ENCODE results near the gene PANK4.
"Not testable (repeated sequence)": the region's sequence is repeated elsewhere in the genome, so short reads cannot be mapped to it uniquely, and the experiment has no call there.

Gene PANK4

DNA sequence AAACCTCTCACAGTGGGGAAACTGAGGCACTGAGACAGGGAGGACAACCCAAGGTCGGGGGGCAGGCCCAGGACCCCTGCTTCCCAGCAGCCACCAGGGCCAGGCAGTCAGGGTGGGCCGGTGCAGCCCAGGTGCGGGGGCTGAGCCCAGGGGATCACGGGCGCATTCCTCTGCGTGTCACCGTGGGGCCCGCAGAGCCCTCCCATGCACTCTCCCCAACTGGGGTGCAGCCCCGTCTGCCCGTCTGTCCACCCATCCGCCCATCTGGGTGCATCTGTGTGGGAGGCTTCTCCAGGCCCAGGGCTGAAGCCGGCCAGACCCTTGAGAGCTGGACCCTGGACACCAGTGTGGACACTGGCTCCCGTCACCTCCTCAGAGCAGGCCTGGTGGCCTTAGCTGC lies 53.2 kb downstream of the PANK4 start:
- DNase-seq: no peak

DNA sequence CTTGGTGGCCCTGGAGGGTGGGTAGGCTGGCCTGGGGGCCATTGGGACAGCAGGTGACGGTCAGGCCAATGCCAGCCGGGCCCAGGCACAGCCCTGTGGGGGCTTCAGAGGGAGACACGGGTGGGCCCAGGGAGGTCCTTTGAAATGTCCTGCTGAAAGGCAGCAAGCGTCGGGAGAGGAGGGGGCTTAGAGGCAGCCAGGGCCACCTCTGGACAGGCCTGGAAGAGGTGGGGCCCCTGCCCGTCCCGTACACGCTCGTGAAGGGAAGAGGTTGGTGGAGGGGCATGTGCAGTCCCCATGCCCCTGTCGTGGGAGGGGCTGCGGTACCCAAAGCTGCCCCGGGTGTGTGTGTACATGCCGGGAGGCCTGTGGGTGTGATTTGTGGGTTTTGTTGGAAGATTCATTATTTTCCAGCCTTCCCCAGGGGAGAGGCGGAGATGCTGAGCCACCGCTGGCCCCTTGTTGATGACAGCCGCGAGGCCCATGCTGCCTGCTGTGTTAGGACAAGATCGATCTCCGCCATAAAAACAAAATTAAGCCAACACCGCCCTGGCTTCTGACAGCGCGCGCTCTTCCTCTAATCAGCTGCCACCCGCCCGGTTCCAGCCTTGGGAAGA lies 53.7 kb downstream of the PANK4 start:
- no peak for DNase-seq

- no peak for DNase-seq
Observed at GRCh38 chr1:2472109-2472508, 54.3 kb downstream of the PANK4 start.

DNA sequence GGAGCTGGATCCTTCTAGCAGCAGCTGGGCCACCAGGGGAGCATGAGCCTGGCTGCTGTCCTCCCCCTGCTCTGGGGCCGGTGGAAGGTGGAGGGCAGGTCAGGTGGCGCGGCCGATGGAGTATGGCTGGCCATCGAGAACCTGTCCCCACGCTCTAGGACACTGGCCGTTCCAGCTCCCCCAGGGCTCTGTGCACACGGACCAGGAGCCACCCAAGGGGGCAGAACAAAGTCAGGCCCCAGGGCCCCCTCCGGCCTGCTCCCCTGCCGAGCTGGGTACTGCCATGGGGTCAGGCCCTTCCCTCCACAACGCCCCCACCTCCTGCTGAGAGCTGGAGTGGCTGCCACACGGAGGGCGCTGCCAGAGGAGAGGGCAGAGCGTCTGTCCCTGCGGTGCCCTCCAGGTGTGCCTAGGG lies 54.8 kb downstream of the PANK4 start:
- DNase-seq: no peak

DNA sequence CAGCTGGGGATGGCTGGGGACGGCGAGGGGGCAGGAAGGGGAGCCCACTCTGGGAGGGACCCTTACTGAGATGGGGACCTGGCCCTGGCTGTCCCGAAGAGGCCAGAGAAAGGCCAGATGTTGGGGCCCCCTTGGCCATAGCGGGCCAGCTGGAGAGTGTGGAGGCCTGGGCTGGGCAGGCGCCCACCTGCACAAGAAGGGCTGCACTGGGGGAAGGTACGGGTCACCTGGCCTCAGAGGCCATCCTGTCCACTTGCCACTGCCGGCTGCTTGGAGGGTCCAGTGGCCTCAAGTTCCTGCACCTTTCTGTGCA lies 55.3 kb downstream of the PANK4 start:
- DNase-seq: no peak

DNA sequence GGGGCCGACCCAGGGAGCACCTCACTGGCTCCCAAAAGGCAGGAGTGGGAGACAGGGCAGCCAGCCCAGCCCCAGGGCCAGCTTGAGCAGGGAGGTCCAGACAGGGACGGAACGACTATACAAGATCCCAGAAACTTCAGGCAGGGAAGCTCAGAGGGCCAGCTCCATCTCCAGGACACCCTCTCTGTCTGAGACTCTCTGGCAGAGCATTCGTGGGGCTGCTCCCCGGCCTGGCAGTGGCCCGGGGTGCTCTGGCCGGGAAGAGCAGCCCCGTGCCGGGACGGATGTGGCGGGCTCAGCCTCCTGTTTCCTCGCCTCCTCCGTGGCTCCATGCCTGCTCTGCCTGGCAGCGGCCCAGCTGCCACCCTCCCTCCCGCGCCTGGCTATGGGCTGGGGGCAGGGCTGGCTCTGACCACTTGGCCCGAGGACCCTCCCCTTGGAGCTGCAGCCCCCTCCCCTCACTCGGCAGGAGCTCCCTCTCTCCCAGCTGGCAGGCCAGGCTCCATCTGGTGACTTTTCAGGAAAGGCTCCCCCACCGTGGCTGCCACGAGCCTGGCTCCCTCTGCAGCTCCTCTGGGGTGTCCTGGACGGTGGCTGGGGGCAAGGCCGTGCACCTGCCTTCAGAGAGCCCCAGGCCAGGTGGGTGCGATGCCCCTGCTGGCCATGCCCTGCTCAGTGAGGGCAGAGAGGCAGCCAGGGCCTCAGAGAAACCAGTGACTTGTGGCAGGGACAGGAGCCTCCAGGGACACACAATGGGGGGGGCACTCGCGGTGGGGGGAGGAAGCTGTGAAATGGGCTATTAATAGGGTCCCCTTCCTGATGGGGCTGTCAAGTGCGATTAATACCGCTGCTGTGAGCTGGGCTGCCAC lies 55.9 kb downstream of the PANK4 start:
- no peak for DNase-seq

DNA sequence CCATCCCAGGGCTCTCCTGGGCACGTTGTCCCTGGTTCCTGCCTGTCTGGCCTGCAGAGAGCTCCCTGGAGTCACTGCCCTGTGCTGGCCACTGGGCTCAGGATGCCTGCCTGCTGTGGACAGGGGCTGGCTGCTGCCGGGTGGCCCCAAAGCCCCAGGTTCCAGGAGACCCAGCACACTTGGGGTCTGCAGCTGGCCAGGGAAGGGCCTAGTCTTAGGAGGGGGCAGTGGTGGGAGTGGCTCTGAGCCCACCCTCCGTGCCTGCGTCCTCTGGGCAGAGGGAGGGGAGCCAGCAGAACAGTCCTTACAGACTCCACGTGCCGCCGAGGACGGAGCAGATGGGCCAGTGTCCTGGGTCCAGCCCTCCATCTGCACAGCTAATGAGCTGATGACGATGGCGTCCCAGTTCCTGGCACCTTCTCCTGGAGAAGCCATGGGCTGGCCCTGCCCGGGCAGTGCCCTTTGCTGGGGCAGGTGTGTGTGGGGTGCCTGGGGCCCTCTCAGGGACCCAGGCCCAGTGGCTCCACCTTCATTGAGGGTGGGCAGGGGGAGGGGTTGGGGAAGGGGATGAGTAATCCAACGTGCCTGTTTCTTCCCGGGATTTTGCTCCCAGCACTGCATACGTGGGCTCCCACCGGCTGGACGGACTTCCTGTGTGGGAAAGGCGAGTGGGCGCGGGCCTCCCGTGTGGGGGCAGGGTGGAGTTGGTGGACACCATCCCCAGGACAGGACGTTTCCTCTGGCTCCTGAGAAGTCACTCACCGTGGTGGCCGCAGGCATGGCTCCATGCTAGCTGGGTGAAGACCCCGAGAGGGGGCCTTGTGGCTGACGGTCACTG lies 57.1 kb downstream of the PANK4 start:
- no peak for DNase-seq

DNA sequence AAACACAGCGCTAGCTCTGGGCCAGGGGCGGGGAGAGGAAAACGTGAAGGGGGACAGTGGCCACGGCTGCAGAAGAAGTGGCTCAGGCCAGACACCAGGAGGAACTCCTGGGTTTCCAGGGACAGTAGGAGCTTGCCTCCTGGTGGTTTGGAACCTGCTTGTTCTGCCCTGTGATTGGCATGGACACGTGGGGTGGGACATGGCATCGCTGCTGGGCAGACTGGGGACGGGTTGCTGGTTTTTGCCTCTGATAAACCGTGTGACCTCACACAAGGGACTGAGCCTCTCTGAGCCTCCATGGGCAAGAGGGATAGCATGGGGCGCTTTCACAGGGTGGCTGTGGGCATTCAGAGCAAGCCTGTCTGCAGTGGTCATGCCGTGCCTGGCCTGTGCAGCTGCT lies 57.9 kb downstream of the PANK4 start:
- DNase-seq: no peak

GRCh38 chr1:2468041-2468472 lies 58.3 kb downstream of the PANK4 start:
- DNase-seq: peak; percentile 31

DNA sequence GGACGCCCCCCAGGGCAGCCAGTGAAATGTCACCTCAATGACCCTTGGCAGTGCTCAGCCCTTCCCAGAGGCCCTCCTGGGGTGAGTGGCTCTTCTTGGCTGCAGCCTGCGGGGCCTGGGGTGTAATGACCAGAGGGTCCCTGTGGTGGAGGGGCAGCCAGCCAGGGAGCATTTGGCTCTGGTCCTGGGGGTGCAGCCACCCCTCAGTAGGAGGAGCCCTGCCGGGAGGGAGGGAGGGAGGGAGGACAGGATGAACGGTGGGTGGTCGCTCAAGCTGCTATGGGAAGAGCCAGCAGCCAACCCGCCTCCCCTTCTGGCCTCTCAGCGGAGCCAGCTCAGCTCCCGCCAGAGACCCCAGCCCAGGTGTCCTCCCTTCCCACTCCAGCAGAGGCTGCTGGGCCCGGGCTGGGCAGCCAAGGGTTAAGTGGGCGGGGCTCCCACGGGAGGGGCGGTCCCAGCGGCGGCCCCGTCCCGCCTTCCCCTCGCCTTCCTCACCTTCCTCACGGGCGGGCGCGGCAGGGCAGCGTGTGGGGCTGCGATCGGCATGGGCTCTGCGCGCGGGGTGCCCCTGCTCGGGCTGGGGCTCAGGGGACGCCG lies 59.3 kb downstream of the PANK4 start:
- DNase-seq: peak; percentile 49

DNA sequence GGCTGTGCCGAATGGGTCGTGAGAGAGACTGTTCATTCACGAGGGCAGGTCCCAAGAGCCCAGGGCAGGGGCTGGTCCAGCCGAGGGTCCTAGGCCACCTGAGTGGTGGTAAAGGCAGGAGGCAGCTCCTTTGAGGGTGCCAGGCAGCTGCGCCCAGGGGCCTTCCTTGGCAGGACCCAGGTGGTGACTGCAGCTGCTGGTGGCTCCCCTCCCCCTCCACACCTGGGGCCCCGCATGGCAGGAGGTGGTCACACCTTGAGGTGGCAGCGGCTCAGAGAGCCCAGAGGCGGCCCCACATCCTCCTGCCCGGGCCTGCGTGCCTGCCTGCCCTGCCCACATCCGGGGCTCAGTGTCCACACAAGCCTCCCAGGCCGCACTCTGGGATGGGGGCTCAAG lies 60.1 kb downstream of the PANK4 start:
- DNase-seq: no peak

DNA sequence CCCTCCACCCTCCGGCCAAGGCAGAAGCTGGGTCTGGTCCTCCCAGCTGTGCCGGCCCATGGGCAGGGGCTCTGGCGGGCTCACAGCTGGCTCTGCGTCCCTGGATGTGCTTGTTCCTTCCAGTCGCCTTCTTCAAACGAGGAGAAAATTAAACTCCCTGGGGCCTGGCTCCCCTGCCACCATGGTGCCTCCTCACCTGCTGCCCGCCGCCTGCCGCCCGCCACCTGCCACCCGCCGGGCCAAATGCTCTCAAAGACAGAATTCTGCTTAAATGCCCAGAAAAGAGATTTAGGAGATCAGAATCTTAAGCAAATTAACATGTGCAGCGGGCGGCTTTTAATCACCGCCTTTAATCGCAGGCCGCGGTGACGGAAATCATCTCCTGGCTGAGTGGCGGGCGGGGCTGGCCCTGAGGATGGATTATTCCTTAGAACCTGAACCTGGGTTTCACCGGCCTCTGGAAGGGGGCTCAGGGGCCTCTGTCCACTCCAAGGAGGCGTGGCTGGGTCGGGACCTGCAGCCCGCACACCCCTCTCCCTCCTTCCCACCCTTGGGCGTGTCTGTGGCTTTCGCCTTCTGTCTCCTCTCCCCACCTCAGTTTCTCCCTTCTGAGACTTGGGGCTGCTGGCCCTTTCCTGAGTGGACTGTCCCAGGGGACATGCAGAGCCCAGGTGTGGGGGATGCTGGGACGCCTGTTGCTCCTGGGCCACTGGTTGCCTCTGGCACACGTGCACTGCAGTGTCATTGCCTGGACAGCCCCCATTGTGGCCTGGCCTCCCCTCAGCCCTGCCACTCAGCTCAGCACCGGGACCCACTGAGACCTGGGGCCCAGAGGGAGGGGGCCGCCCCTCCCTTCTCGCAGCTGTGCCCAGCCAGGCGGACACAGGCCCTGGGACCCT lies 60.8 kb downstream of the PANK4 start:
- no peak for DNase-seq

DNA sequence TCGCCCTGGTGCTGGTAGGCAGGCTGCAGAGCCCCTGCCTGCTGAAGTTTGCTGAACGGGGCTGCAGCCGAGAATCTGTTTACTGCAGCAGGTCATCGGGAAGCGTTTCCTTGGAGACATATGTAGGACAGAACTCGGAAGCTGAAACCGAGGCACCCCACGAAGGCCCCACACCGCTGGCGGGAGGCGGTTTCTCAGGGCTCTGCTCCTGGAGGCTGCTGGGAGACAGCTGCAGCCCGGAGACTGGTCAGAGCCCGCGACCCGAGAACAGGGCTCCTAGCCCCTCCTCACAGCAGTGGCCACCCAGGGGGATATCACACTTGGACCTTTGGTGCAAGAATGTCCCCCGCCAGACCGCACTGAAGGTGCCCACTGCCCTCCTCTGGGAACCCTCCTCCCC lies 63.0 kb downstream of the PANK4 start:
- DNase-seq: no peak

- DNase-seq: no peak
Observed at GRCh38 chr1:2462819-2463218, 63.6 kb downstream of the PANK4 start.

DNA sequence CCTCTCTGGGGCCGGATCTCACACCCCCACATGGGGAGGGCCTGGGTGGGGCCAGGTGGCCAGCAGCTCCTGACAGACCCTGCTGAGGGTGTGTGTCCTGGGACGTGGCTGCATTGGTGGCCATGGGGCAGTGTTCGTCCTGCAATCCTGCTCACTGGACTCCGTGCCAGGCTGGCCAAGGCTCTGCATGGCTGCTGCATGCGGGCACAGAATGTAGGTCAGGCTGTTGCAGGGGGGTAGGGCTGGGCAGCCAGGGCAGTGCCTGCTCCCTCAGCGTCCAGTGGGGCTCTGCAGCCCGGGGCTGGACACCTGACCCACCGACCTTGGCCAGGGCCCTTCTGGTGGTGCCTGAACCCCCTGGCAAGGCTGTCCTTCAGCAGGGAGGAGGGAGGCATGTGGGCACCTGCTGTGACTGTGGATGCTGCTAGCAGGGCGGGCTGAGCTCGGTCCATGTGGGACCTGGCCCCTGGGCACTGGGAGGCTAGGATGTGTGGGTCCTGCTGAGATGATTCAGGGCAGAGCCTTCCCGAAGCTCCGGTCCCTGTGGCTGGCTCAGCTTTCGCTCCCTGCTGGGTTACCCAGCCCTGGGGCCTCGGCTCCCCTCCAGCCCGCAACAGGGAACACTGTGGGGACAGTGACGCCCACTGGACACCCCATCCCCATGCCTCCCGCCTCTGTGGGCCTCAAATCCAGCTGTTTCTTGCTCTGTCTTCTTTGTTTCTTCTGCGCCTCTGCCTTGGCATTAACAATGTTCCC lies 65.2 kb downstream of the PANK4 start:
- DNase-seq: no peak

DNA sequence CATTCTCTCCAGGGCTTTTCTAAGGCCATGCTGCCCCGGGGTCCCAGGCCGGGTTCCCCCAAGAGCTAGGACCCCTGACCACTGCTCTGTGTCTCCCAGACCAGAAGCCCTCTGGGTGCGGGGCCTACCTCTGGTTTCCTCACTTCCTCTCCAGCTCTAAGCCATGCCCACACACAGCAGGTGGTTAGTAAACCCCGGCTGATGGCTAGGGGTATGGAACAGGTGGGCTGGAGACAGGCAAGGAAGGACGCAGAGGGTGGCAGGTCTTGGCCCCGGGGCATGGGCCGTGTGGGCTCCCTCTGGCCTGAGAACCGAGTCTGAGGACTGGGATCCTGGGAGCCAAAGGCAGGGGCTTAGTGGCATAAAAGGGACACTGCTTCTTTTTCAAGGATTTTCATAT lies 66.2 kb downstream of the PANK4 start:
- DNase-seq: no peak

DNA sequence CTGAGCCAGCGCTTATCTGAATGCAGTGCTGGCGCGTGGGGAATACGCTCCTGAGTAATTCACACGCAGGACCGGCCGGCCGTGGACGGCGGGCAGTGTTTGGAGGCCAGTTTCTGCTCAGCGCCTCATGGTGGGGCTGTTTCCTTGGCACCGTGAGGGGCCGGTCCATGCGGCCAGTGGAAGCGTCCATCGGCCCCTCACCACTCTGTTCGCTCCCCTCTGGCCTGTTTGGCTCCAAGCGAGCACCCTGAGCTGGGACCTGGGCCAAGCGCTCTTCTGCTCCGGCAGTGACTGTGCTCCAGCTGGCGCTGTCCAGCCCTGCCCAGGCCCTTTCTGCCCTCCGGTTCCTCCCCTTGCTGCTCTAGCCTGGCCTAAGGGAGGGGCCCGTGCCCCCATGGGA lies 66.6 kb downstream of the PANK4 start:
- DNase-seq: no peak

DNA sequence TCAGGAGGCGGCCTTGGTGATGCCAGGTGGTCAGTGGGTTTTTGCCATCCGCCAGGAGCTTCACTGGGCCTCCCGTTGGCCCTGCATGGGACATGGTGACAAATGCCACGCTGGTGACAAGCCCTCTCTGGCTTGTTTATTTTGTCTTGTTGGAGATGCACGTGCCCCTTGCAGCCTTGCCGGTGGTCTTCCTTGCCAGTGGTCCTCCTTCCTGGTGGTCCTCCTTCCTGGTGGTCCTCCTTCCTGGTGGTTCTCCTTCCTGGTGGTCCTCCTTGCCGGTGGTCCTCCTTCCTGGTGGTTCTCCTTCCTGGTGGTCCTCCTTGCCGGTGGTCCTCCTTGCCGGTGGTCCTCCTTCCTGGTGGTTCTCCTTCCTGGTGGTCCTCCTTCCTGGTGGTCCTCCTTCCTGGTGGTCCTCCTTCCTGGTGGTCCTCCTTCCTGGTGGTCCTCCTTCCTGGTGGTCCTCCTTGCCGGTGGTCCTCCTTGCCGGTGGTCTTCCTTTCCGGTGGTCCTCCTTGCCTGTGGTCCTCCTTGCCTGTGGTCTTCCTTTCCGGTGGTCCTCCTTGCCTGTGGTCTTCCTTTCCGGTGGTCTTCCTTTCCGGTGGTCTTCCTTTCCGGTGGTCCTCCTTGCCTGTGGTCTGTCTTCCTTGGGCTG lies 67.2 kb downstream of the PANK4 start:
- DNase-seq: not testable (repeated sequence)

- no peak for DNase-seq
Observed at GRCh38 chr1:2458687-2459086, 67.7 kb downstream of the PANK4 start.

Measured in stimulated activated CD4-positive, alpha-beta T cell treated with anti-CD3 and anti-CD28 coated beads, Interleukin-15, amount 100 ng/mL, for 24 hours (primary cell).